HEK293 (cell line): ENCODE data around the gene FAM118B.
A peak's percentile ranks its signal among the peaks of the same experiment; 100 is the strongest.

ENCODE experiments used
- CTCF ChIA-PET: fragments of 350-600 bp; formaldehyde crosslinking; extraction: SDS; loops from one replicate; lab custom pipeline; 2021; ENCODE audit warnings: antibody characterized with exemption; lab: Yijun Ruan, JAX
- POLR2A ChIA-PET: fragments of 300-600 bp; formaldehyde crosslinking; extraction: SDS; loops from one replicate; lab custom pipeline; 2020; ENCODE audit warnings: antibody characterized with exemption, inconsistent platforms; lab: Yijun Ruan, JAX
- H3K27ac ChIP-seq: fragments of 200-500 bp; sonication (Bioruptor generic); 2 replicates; pipeline ENCODE4 v1.5.1; 2014; ENCODE audit warnings: low read depth, low read length, control low read depth, inconsistent platforms; ENCODE audit errors: extremely low read depth
- H3K36me3 ChIP-seq, 2 experiments: fragments of 200-500 bp in 1 of 2; sonication (Bioruptor generic) in 1 of 2; 1 replicate in 1 of 2; 2 replicates in 1 of 2; pipeline ENCODE4 v1.5.1; 2014 to 2017; ENCODE audit warnings: inconsistent platforms in 2 of 2, low read length in 2 of 2; ENCODE audit not compliant: control insufficient read depth in 2 of 2, insufficient read depth in 1 of 2
- H3K4me1 ChIP-seq: fragments of 200-500 bp; sonication (Bioruptor generic); 2 replicates; pipeline ENCODE4 v1.5.1; 2014; ENCODE audit warnings: mild to moderate bottlenecking, low read length, inconsistent platforms; ENCODE audit not compliant: control insufficient read depth, insufficient read depth
- H3K4me3 ChIP-seq: 2 replicates; pipeline ENCODE4 v1.5.1; 2011; ENCODE audit warnings: low read depth, mild to moderate bottlenecking, control low read depth, low read length, moderate library complexity
- H3K9me3 ChIP-seq: fragments of 200-500 bp; sonication (Bioruptor generic); 2 replicates; pipeline ENCODE4 v1.5.1; 2014; ENCODE audit warnings: low read depth, low read length, inconsistent platforms; ENCODE audit not compliant: control insufficient read depth, insufficient read depth
- OSR2 ChIP-seq: fragments of 450-650 bp; formaldehyde crosslinking; IDR thresholded peaks from 2 replicates; pipeline ENCODE4 v1.5.1; 2016; ENCODE audit warnings: missing biosample characterization, missing genetic modification characterization
- TCF7L2 ChIP-seq: IDR thresholded peaks from 2 replicates; pipeline ENCODE4 v1.6.1; 2011; ENCODE audit warnings: low read depth, mild to moderate bottlenecking, inconsistent platforms, low read length, moderate library complexity, borderline replicate concordance
- WT1 ChIP-seq: fragments of 450-650 bp; formaldehyde crosslinking; IDR thresholded peaks from 2 replicates; pipeline ENCODE4 v1.5.1; 2016; ENCODE audit warnings: missing biosample characterization, missing genetic modification characterization
- ZNF155 ChIP-seq: fragments of 450-650 bp; formaldehyde crosslinking; IDR thresholded peaks from 2 replicates; pipeline ENCODE4 v1.5.1; 2016; ENCODE audit warnings: missing biosample characterization, missing genetic modification characterization
- ZNF600 ChIP-seq: fragments of 450-650 bp; formaldehyde crosslinking; IDR thresholded peaks from 2 replicates; pipeline ENCODE4 v1.5.1; 2016; ENCODE audit warnings: missing biosample characterization, missing genetic modification characterization
- ZNF624 ChIP-seq: fragments of 450-650 bp; formaldehyde crosslinking; IDR thresholded peaks from 2 replicates; pipeline ENCODE4 v1.5.1; 2017; ENCODE audit warnings: missing biosample characterization, missing genetic modification characterization
- TF ChIP-seq, protein P1 (sequence below): fragments of 450-650 bp; formaldehyde crosslinking; IDR thresholded peaks from 2 replicates; pipeline ENCODE4 v1.5.1; 2016; ENCODE audit warnings: missing biosample characterization, missing genetic modification characterization
- TF ChIP-seq, protein P2 (sequence below): fragments of 450-650 bp; formaldehyde crosslinking; IDR thresholded peaks from 2 replicates; pipeline ENCODE4 v1.5.1; 2016; ENCODE audit warnings: missing biosample characterization, missing genetic modification characterization, borderline replicate concordance
- TF ChIP-seq, protein P3 (sequence below): fragments of 450-650 bp; formaldehyde crosslinking; IDR thresholded peaks from 2 replicates; pipeline ENCODE4 v1.5.1; 2016; ENCODE audit warnings: missing biosample characterization, missing genetic modification characterization
- TF ChIP-seq, protein P4 (sequence below): fragments of 450-650 bp; formaldehyde crosslinking; IDR thresholded peaks from 2 replicates; pipeline ENCODE4 v1.5.1; 2016; ENCODE audit warnings: missing biosample characterization, missing genetic modification characterization
- TF ChIP-seq, protein P5 (sequence below): fragments of 450-650 bp; formaldehyde crosslinking; IDR thresholded peaks from 2 replicates; pipeline ENCODE4 v1.5.1; 2016; ENCODE audit warnings: missing biosample characterization, missing genetic modification characterization
- TF ChIP-seq, protein P6 (sequence below): fragments of 450-650 bp; formaldehyde crosslinking; IDR thresholded peaks from 2 replicates; pipeline ENCODE4 v1.5.1; 2016; ENCODE audit warnings: missing biosample characterization, missing genetic modification characterization

The FAM118B gene

DNA sequence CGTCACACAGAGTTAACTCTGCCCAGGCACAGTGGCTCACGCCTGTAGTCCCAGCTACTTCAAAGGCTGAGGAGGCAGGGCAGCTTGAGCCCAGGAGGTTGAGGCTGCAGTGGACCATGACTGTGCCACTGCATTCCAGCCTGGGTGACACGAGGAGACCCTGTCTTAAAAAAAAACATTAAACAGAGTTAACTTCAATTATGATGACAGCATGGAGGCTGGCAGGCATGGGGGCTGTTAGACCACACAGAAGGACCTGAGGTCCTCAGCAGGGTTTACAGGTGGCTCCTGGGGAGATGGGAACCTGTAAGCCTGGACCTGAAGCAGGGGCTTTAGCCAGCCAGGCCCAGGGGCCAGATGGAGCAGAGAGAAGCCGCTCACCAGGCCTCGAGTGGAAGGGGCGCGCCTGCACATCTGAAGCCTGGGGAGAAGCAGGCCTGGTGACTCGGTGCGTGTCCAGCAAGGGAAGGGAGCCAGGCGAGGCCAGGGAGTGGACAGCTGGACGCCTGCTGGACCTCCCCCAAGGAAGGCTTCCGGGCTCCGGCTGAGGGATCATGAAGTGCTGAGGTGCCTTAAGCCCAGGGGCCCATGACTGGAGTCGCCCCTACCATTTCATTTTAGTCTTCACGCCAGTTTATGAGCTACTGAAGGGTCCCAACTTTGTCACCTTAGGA lies 25.4 kb upstream of the FAM118B start (continued):
- TF ChIP-seq, protein P1, sequence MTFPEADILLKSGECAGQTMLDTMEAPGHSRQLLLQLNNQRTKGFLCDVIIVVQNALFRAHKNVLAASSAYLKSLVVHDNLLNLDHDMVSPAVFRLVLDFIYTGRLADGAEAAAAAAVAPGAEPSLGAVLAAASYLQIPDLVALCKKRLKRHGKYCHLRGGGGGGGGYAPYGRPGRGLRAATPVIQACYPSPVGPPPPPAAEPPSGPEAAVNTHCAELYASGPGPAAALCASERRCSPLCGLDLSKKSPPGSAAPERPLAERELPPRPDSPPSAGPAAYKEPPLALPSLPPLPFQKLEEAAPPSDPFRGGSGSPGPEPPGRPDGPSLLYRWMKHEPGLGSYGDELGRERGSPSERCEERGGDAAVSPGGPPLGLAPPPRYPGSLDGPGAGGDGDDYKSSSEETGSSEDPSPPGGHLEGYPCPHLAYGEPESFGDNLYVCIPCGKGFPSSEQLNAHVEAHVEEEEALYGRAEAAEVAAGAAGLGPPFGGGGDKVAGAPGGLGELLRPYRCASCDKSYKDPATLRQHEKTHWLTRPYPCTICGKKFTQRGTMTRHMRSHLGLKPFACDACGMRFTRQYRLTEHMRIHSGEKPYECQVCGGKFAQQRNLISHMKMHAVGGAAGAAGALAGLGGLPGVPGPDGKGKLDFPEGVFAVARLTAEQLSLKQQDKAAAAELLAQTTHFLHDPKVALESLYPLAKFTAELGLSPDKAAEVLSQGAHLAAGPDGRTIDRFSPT (tag by site-specific recombination), result no peak
- TF ChIP-seq, protein P2, sequence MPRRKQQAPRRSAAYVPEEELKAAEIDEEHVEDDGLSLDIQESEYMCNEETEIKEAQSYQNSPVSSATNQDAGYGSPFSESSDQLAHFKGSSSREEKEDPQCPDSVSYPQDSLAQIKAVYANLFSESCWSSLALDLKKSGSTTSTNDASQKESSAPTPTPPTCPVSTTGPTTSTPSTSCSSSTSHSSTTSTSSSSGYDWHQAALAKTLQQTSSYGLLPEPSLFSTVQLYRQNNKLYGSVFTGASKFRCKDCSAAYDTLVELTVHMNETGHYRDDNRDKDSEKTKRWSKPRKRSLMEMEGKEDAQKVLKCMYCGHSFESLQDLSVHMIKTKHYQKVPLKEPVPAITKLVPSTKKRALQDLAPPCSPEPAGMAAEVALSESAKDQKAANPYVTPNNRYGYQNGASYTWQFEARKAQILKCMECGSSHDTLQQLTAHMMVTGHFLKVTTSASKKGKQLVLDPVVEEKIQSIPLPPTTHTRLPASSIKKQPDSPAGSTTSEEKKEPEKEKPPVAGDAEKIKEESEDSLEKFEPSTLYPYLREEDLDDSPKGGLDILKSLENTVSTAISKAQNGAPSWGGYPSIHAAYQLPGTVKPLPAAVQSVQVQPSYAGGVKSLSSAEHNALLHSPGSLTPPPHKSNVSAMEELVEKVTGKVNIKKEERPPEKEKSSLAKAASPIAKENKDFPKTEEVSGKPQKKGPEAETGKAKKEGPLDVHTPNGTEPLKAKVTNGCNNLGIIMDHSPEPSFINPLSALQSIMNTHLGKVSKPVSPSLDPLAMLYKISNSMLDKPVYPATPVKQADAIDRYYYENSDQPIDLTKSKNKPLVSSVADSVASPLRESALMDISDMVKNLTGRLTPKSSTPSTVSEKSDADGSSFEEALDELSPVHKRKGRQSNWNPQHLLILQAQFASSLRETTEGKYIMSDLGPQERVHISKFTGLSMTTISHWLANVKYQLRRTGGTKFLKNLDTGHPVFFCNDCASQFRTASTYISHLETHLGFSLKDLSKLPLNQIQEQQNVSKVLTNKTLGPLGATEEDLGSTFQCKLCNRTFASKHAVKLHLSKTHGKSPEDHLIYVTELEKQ (tag by site-specific recombination), result no peak
- TF ChIP-seq ZNF155 (tag by site-specific recombination), result no peak
- TF ChIP-seq, protein P3, sequence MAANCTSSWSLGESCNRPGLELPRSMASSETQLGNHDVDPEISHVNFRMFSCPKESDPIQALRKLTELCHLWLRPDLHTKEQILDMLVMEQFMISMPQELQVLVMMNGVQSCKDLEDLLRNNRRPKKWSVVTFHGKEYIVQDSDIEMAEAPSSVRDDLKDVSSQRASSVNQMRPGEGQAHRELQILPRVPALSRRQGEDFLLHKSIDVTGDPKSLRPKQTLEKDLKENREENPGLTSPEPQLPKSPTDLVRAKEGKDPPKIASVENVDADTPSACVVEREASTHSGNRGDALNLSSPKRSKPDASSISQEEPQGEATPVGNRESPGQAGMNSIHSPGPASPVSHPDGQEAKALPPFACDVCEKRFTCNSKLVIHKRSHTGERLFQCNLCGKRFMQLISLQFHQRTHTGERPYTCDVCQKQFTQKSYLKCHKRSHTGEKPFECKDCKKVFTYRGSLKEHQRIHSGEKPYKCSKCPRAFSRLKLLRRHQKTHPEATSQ (tag by site-specific recombination), result no peak

DNA sequence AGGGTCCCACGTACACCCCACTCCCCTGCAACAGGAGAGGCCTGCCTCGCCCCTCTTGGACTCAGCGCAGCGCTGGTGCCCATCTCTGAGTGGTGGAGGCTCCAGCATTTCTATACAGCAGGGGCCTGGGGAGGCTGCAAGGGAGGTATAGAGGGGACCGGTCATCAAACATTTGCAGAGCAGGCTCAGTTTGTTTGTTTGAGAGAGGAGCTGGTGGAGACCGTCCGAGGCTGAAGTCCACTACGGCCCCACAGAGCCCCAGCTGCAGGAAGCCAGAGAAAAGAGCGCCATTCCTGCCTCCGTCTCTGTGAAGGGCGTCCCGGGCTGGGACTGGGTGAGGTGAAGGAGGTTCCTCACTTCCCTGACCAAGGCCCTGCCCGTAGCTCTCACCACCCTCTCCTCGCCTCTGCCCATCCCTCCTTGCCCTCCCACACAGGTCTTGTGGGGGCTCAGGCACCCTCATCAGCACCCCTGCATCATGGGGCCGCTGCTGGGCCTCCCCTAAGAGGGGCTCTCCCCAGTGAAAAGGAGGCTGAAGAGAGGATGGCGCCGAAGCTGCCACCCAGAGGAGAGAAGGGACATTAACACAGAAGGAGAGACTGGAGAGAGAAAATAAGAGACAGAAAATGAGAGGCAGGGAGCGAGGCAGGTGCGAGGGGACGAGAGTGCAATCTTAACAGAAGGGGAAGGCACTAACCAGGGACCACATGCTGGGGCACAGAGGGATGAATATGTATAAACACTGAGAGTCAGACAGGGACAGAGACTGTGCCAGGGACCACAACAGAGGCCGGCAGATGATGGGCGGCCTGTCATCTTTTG lies 24.7 kb upstream of the FAM118B start:
- no peaks in the 10 kb centered on the region for H3K4me1 ChIP-seq
- H3K36me3 ChIP-seq, result peaks cover 0 to 19% of the 10 kb centered on the region in 2 experiments; a peak in 1 of 3 replicates
- ChIA-PET POLR2A (no interaction called here), CTCF (interaction anchor here (0.6 to 2.1 kb wide), 5 partner anchors 71 to 264 kb away, joined by 3 to 9 read pairs (median 3); no protein-coding TSS in a partner anchor)
- H3K27ac ChIP-seq, result no peak overlapping the region
- H3K4me3 ChIP-seq, result no peak overlapping the region
- TF ChIP-seq ZNF624 (tag by site-specific recombination), result no peak
- TF ChIP-seq, protein P4, sequence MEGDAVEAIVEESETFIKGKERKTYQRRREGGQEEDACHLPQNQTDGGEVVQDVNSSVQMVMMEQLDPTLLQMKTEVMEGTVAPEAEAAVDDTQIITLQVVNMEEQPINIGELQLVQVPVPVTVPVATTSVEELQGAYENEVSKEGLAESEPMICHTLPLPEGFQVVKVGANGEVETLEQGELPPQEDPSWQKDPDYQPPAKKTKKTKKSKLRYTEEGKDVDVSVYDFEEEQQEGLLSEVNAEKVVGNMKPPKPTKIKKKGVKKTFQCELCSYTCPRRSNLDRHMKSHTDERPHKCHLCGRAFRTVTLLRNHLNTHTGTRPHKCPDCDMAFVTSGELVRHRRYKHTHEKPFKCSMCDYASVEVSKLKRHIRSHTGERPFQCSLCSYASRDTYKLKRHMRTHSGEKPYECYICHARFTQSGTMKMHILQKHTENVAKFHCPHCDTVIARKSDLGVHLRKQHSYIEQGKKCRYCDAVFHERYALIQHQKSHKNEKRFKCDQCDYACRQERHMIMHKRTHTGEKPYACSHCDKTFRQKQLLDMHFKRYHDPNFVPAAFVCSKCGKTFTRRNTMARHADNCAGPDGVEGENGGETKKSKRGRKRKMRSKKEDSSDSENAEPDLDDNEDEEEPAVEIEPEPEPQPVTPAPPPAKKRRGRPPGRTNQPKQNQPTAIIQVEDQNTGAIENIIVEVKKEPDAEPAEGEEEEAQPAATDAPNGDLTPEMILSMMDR (tag by site-specific recombination), result peak; percentile 33; the same call in 1 of the 2 replicates
- no peaks in the 10 kb centered on the region for H3K9me3 ChIP-seq

DNA sequence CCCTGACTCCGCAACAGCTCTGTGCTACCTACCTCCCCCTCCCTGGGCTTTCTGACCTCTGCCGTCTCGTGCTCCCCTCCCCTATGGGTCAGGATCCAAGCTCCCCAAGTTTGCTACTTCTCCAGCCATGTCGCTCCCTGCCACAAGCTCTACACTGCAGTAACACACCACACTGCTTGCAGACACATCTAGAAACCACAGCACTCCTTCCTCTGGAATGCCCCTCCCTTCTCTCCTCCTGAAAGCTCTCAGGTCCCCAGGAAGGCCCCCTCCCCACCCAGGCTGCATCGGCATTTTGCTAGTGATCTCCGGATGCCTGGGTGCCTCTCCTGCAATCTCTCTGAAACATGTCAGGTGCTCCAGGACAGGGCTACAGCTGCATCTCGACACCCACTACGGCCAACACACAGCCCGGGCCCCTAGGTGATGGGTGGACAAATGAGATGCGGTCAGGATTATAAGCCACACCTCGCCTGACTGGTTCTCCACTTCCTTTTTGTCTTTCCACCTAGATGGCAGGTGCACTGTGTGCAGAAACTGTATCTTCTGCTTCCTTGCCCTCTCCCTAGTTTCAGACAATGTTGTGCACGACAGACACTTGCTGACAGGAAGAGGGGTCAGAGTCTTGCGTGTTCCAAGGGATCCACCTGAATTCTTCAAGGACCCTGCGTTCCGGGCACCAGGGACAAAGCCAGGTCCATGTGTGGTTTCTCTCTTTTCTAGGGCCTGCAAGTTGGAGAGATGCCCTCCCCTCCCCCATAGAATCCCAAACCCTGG lies 23.1 kb upstream of the FAM118B start:
- Histone ChIP-seq H3K4me3 (no peak overlapping the region), H3K36me3 (peaks cover 0 to 35% of the 10 kb centered on the region in 2 experiments; a peak in 1 of 3 replicates), H3K4me1 (no peaks in the 10 kb centered on the region), H3K9me3 (no peaks in the 10 kb centered on the region), H3K27ac (no peak overlapping the region)
- ChIA-PET POLR2A (no interaction called here), CTCF (interaction anchor here (0.7 to 2.1 kb wide), 3 partner anchors 48 to 265 kb away, joined by 3 to 9 read pairs (median 4); no protein-coding TSS in a partner anchor)
- TF ChIP-seq, protein P5, sequence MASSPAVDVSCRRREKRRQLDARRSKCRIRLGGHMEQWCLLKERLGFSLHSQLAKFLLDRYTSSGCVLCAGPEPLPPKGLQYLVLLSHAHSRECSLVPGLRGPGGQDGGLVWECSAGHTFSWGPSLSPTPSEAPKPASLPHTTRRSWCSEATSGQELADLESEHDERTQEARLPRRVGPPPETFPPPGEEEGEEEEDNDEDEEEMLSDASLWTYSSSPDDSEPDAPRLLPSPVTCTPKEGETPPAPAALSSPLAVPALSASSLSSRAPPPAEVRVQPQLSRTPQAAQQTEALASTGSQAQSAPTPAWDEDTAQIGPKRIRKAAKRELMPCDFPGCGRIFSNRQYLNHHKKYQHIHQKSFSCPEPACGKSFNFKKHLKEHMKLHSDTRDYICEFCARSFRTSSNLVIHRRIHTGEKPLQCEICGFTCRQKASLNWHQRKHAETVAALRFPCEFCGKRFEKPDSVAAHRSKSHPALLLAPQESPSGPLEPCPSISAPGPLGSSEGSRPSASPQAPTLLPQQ (tag by site-specific recombination), result no peak
- TF ChIP-seq, protein P6, sequence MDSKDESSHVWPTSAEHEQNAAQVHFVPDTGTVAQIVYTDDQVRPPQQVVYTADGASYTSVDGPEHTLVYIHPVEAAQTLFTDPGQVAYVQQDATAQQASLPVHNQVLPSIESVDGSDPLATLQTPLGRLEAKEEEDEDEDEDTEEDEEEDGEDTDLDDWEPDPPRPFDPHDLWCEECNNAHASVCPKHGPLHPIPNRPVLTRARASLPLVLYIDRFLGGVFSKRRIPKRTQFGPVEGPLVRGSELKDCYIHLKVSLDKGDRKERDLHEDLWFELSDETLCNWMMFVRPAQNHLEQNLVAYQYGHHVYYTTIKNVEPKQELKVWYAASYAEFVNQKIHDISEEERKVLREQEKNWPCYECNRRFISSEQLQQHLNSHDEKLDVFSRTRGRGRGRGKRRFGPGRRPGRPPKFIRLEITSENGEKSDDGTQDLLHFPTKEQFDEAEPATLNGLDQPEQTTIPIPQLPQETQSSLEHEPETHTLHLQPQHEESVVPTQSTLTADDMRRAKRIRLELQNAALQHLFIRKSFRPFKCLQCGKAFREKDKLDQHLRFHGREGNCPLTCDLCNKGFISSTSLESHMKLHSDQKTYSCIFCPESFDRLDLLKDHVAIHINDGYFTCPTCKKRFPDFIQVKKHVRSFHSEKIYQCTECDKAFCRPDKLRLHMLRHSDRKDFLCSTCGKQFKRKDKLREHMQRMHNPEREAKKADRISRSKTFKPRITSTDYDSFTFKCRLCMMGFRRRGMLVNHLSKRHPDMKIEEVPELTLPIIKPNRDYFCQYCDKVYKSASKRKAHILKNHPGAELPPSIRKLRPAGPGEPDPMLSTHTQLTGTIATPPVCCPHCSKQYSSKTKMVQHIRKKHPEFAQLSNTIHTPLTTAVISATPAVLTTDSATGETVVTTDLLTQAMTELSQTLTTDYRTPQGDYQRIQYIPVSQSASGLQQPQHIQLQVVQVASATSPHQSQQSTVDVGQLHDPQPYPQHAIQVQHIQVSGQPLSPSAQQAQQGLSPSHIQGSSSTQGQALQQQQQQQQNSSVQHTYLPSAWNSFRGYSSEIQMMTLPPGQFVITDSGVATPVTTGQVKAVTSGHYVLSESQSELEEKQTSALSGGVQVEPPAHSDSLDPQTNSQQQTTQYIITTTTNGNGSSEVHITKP, result 0 out of 2 replicates have a peak, but pooled peaks have one; percentile 14
- TF ChIP-seq TCF7L2 (no peak), OSR2 (no peak), WT1 (tag by site-specific recombination) (no peak), ZNF600 (no peak)
